K562 (cell line): ENCODE results near the gene MRPL38. TPM values are rescaled to one million over a fixed set of nuclear protein-coding genes. Genes with fewer than 3 reads are reported as not detected.

Experiments
- ATAC-seq: fragments of 200-7000 bp; cut with Tn5 transposase; 3 replicates; pipeline ENCODE4 v1.9.1; 2020; ENCODE audit warnings: moderate library complexity
- BruUV-seq: library from RNA; stranded (reverse); fragments of 400-500 nt; replicated peaks from 2 replicates; lab custom pipeline; 2021; lab: Mats Ljungman, UMichigan
- CTCF ChIA-PET: fragments of 300-600 bp; formaldehyde crosslinking; extraction: SDS; loops from one replicate; lab custom pipeline; 2021; ENCODE audit warnings: low intra/inter-chr PET ratio; lab: Yijun Ruan, JAX
- POLR2A ChIA-PET: fragments of 300-600, 350-650 bp; sonication (Branson Sonifier 250); formaldehyde crosslinking; extraction: SDS; loops from one replicate; lab custom pipeline; 2021; ENCODE audit warnings: antibody characterized with exemption, inconsistent platforms; lab: Yijun Ruan, JAX
- DNase-seq, 4 experiments: peaks; one replicate each; pipeline versions ENCODE4 v3.0.0 to v3.0.0-alpha.2; 2011 to 2018; ENCODE audit warnings: low spot score in 3 of 4, mixed read lengths in 3 of 4; ENCODE audit errors: extremely low read depth in 1 of 4
- FAIRE-seq: peaks from 2 replicates; lab custom pipeline; 2011; peaks lifted over from hg19 to GRCh38; lab: Jason Lieb, UNC
- H2AFZ ChIP-seq: 2 replicates; pipeline ENCODE4 v1.6.0; 2011; ENCODE audit warnings: low read depth, low read length, control low read depth, inconsistent platforms
- H3K27ac ChIP-seq: fragments of 200-600 bp; 3 replicates; pipeline ENCODE4 v1.8.0; 2011; ENCODE audit warnings: low read depth, mild to moderate bottlenecking, control low read depth, inconsistent platforms, low read length, moderate library complexity, mixed read lengths; ENCODE audit errors: extremely low read depth
- H3K27me3 ChIP-seq, 2 experiments: fragments of 300-600 bp in 1 of 2; 2 replicates in 1 of 2; 3 replicates in 1 of 2; pipeline versions ENCODE4 v1.6.0 to v1.8.0; 2011; ENCODE audit warnings: inconsistent platforms in 2 of 2, low read length in 2 of 2, mild to moderate bottlenecking in 1 of 2, mixed read lengths in 1 of 2, moderate library complexity in 1 of 2; ENCODE audit not compliant: control insufficient read depth in 2 of 2, insufficient read depth in 2 of 2
- H3K36me3 ChIP-seq: fragments of 300-600 bp; 3 replicates; pipeline ENCODE4 v1.8.0; 2011; ENCODE audit warnings: mild to moderate bottlenecking, low read length, inconsistent platforms; ENCODE audit not compliant: control insufficient read depth, insufficient read depth
- H3K4me1 ChIP-seq, 2 experiments: fragments of 200-600 bp in 1 of 2; replicated peaks in 1 of 2; 2 replicates in 1 of 2; 3 replicates in 1 of 2; pipeline versions ENCODE4 v1.5.1 to v1.8.0; 2011; ENCODE audit warnings: inconsistent platforms in 2 of 2, low read length in 2 of 2, mild to moderate bottlenecking in 1 of 2, mixed read lengths in 1 of 2, moderate library complexity in 1 of 2; ENCODE audit not compliant: control insufficient read depth in 2 of 2, insufficient read depth in 2 of 2
- H3K4me2 ChIP-seq: 2 replicates; pipeline ENCODE4 v1.6.1; 2011; ENCODE audit warnings: low read length, control low read depth, inconsistent platforms, mixed read lengths; ENCODE audit not compliant: insufficient read depth
- H3K4me3 ChIP-seq: fragments of 200-600 bp; sonication (generic), shearing (Covaris generic); 2 replicates; pipeline ENCODE4 v1.5.1; 2016; ENCODE audit warnings: control low read depth, inconsistent platforms
- H3K79me2 ChIP-seq: fragments of 200-600 bp; 3 replicates; pipeline ENCODE4 v1.8.0; 2011; ENCODE audit warnings: low read length, inconsistent platforms; ENCODE audit not compliant: control insufficient read depth, insufficient read depth
- H3K9ac ChIP-seq, 2 experiments: 2 replicates each; pipeline versions ENCODE4 v1.6.0 to v1.6.1; 2011; ENCODE audit warnings: low read depth in 2 of 2, low read length in 2 of 2, control low read depth in 1 of 2, inconsistent platforms in 1 of 2, mild to moderate bottlenecking in 1 of 2, mixed read lengths in 1 of 2; ENCODE audit not compliant: insufficient read depth in 1 of 2
- H3K9me1 ChIP-seq: one replicate; pipeline ENCODE4 v1.6.0; 2011; ENCODE audit warnings: inconsistent platforms, mild to moderate bottlenecking, low read length, moderate library complexity; ENCODE audit not compliant: control insufficient read depth, insufficient read depth
- H3K9me3 ChIP-seq: replicated peaks from 2 replicates; pipeline ENCODE4 v1.5.1; 2011; ENCODE audit warnings: low read depth, low read length, inconsistent platforms; ENCODE audit not compliant: control insufficient read depth, insufficient read depth
- H4K20me1 ChIP-seq: replicated peaks from 2 replicates; pipeline ENCODE4 v1.6.1; 2011; ENCODE audit warnings: low read length, inconsistent platforms, mixed read lengths; ENCODE audit not compliant: control insufficient read depth, insufficient read depth
- ARNT ChIP-seq, 2 experiments: fragments of 450-650 bp; IDR thresholded peaks; 2 replicates each; pipeline ENCODE4 v1.6.1; 2016; ENCODE audit warnings: mild to moderate bottlenecking in 1 of 2
- BRCA1 ChIP-seq, 2 experiments: fragments of 450-650 bp in 1 of 2; sonication (generic) in 1 of 2; formaldehyde crosslinking in 1 of 2; IDR thresholded peaks; 2 replicates each; pipeline versions ENCODE4 v1.5.0 to v1.6.1; 2017 to 2020; ENCODE audit warnings: mild to moderate bottlenecking in 1 of 2, missing genetic modification reagents in 1 of 2
- ELF1 ChIP-seq: fragments of 200-800 bp; sonication (Bioruptor generic); IDR thresholded peaks from 2 replicates; pipeline ENCODE4 v1.6.1; 2016; ENCODE audit warnings: missing genetic modification characterization, missing compliant biosample characterization
- MBD1 ChIP-seq: fragments of 250-450 bp; sonication (Bioruptor Pico); IDR thresholded peaks from 2 replicates; pipeline ENCODE4 v1.8.0; 2022; ENCODE audit warnings: inconsistent platforms
- NELFE ChIP-seq: IDR thresholded peaks from 2 replicates; pipeline ENCODE4 v1.6.1; 2011; ENCODE audit warnings: mild to moderate bottlenecking; ENCODE audit not compliant: insufficient read depth, insufficient read length
- RBM14 ChIP-seq: fragments of 200-400 bp; formaldehyde crosslinking; IDR thresholded peaks from 2 replicates; pipeline ENCODE4 v1.6.1; 2018; ENCODE audit warnings: low read depth, mild to moderate bottlenecking, low read length, moderate library complexity, borderline replicate concordance; ENCODE audit not compliant: insufficient read depth
- SIN3A ChIP-seq, 2 experiments: fragments of 150-350 bp in 1 of 2; IDR thresholded peaks; 2 replicates each; pipeline ENCODE4 v1.6.1; 2011 to 2016; ENCODE audit warnings: borderline replicate concordance in 2 of 2, low read depth in 2 of 2, low read length in 2 of 2, mild to moderate bottlenecking in 2 of 2, moderate library complexity in 2 of 2; ENCODE audit not compliant: control insufficient read depth in 1 of 2
- SRSF3 ChIP-seq: fragments of 200-400 bp; formaldehyde crosslinking; IDR thresholded peaks from 2 replicates; pipeline ENCODE4 v1.6.1; 2016; ENCODE audit warnings: mild to moderate bottlenecking, low read length, moderate library complexity; ENCODE audit not compliant: insufficient read depth
- WHSC1 ChIP-seq: IDR thresholded peaks from one replicate; pipeline ENCODE4 v1.6.1; 2012; ENCODE audit warnings: low read length, control low read depth, inconsistent platforms
- ZNF318 ChIP-seq, 2 experiments: fragments of 450-650 bp; IDR thresholded peaks; 2 replicates each; pipeline ENCODE4 v1.6.1; 2016; ENCODE audit warnings: mild to moderate bottlenecking in 2 of 2, borderline replicate concordance in 1 of 2, low read depth in 1 of 2, moderate library complexity in 1 of 2
- ZNF324 ChIP-seq: fragments of 250-450 bp; sonication (Bioruptor Pico); IDR thresholded peaks from 2 replicates; pipeline ENCODE4 v1.4.0; 2020; ENCODE audit warnings: mild to moderate bottlenecking
- ZNF75A ChIP-seq: fragments of 450-650 bp; formaldehyde crosslinking; IDR thresholded peaks from 2 replicates; pipeline ENCODE4 v1.4.0; 2020; ENCODE audit warnings: mild to moderate bottlenecking
- WGBS: fragments of 100-300 bp; shearing (Covaris generic); methylation state at CpG from one replicate; pipeline ENCODE4 v1.1.6; 2016; ENCODE audit warnings: low coverage, mixed read lengths; ENCODE audit not compliant: insufficient coverage; ENCODE audit errors: missing lambda C conversion rate; 5-methylcytosine and 5-hydroxymethylcytosine counted together
- in situ Hi-C: fragments of 300-500 bp; cut with MboI; formaldehyde crosslinking; loops from 4 replicates; pipeline ENCODE4 v1.15.0; 2018; ENCODE audit warnings: inconsistent platforms, mixed read lengths
- intact Hi-C: fragments of 100-400 bp; cut with micrococcal nuclease; formaldehyde crosslinking; loops from 2 replicates; pipeline ENCODE4 v1.14.2; 2022
- polyA plus RNA-seq, 8 experiments: library from polyadenylated mRNA; depleted of rRNA in 4 of 8; stranded (reverse) in 5 of 8; unstranded in 3 of 8; fragments of >200 nt; fragmentation: Nextera tagmentation in 2 of 8; fragmentation: Illumina TruSeq in 1 of 8; extraction: Ambion mirVana in 2 of 8; extraction: Trizol in 1 of 8; gene quantifications; 2 replicates each; pipeline versions ENCODE4 v1.2.1 to v1.2.3, GENCODE V29; 2011 to 2014; ENCODE audit warnings: inconsistent platforms in 1 of 8, missing spikeins in 1 of 8
- total RNA-seq, 7 experiments: library from RNA; depleted of rRNA in 6 of 7; stranded (reverse); fragments of >200 nt in 6 of 7; fragmentation: Illumina TruSeq in 2 of 7; extraction: Trizol in 2 of 7; gene quantifications; 2 replicates each; pipeline versions ENCODE4 v1.2.1 to v1.2.3, GENCODE V29; 2011 to 2021; ENCODE audit warnings: low replicate concordance in 1 of 7

The MRPL38 gene
- total and polyA plus RNA-seq, 9 of the 15 experiments (the other 6 are each of a cell fraction or from before 2014, with no cell fraction given): 4.5 to 154 (median 48.5) TPM

DNA sequence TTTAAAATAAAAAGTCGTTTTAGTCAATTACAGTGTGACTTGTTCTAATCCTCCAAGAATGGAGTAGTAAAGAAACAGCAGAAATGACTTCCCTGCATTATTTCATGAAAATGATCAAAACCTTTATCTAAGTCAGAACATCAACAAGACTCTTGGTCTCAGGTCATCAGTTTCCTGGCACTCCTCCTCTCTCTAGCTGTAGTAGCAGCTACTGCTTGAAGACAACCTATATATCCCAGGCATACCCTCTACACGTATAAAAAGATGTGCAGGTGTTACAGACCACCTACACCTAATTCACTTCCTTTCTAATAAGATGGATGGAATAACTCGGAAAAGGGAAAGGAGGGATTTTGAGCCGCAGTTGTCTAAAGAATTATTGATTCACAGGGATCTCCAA is 37.8 kb upstream of the MRPL38 start:
- CTCF ChIA-PET: no interaction called here
- no peak for DNase-seq
- Histone ChIP-seq H3K79me2 (peaks cover 6% of the 10 kb centered on the region; the same call in 1 of the 3 replicates), H3K27me3 (no peaks in the 10 kb centered on the region), H3K27ac (no peak overlapping the region), H3K4me3 (no peak overlapping the region), H3K4me1 (peaks cover 0 to 13% of the 10 kb centered on the region in 2 experiments; a peak in 3 of 5 replicates), H4K20me1 (no peaks in the 10 kb centered on the region), H3K9me1 (no peaks in the 10 kb centered on the region), H3K4me2 (no peak overlapping the region), H3K36me3 (peaks cover 12% of the 10 kb centered on the region; the same call in 1 of the 3 replicates), H2AFZ (no peak overlapping the region), H3K9me3 (no peaks in the 10 kb centered on the region), H3K9ac (no peak overlapping the region)
- no peak for FAIRE-seq
- POLR2A ChIA-PET: interaction anchor here (1.3 to 1.8 kb wide), 2 partner anchors 34 to 162 kb away, joined by 3 to 4 read pairs; no protein-coding TSS in a partner anchor
- in situ Hi-C loops (no loop called here), intact Hi-C loops (loop anchor here (5.0 kb wide), 1 partner anchor 35 kb away; the partner anchor contains the start of genes ACOX1 and TEN1)
- no TSS peak for BruUV-seq
- ATAC-seq: no peak
- WGBS: 61% methylated on average over 4 of the region's 4 CpGs
- TF ChIP-seq ZNF75A: no peak
- TF ChIP-seq ZNF318 (IDR thresholded peaks at IDR 0.05; ENCODE audit: borderline replicate concordance in 1 of 2, low read depth in 1 of 2): no peak
- TF ChIP-seq RBM14: no peak
- TF ChIP-seq MBD1: no peak
- no peak for TF ChIP-seq ELF1
- no peak for TF ChIP-seq SRSF3
- TF ChIP-seq NELFE: no peak
- TF ChIP-seq BRCA1 (IDR thresholded peaks at IDR 0.05): no peak
- no peak for TF ChIP-seq BRCA1 (CRISPR knock-in tag; IDR thresholded peaks at IDR 0.05)
- TF ChIP-seq ZNF324: no peak
- no peak for TF ChIP-seq WHSC1
- TF ChIP-seq ARNT (IDR thresholded peaks at IDR 0.05): no peak
- TF ChIP-seq SIN3A (IDR thresholded peaks at IDR 0.05; ENCODE audit: borderline replicate concordance in 2 of 2, control insufficient read depth in 1 of 2, low read depth in 2 of 2, low read length in 2 of 2): no peak
